KBM-7 (cell line): ENCODE measurements around the gene CYSTM1.
"Not testable (repeated sequence)": the region's sequence is repeated elsewhere in the genome, so short reads cannot be mapped to it uniquely, and the experiment has no call there.

Experiments used
- DNase-seq: peaks from one replicate; pipeline ENCODE4 v3.0.0-alpha.2; 2015
- in situ Hi-C: fragments of 300-500 bp; cut with MboI; formaldehyde crosslinking; loops from 2 replicates; pipeline ENCODE4 v1.14.3; 2020; ENCODE audit warnings: low sequenced_read_pairs, low pct_unique_long_range_greater_than_20kb, mixed read lengths

CYSTM1 gene

GRCh38 chr5:140146523-140146842 is 28.5 kb upstream of the CYSTM1 start:
- DNase-seq: no peak
- in situ Hi-C loops: no loop called here

GRCh38 chr5:140147460-140147859 is 27.5 kb upstream of the CYSTM1 start:
- DNase-seq: no peak
- in situ Hi-C loops: no loop called here

GRCh38 chr5:140148508-140148907 is 26.5 kb upstream of the CYSTM1 start:
- DNase-seq: no peak
- in situ Hi-C loops: no loop called here

GRCh38 chr5:140150201-140150600 is 24.8 kb upstream of the CYSTM1 start:
- in situ Hi-C loops: no loop called here
- DNase-seq: no peak

GRCh38 chr5:140151144-140152021 is 23.6 kb upstream of the CYSTM1 start:
- in situ Hi-C loops: no loop called here
- DNase-seq: no peak

- DNase-seq: no peak
Measured at GRCh38 chr5:140152022-140152999, 22.7 kb upstream of the CYSTM1 start.

GRCh38 chr5:140153255-140153654 is 21.7 kb upstream of the CYSTM1 start:
- no peak for DNase-seq
- in situ Hi-C loops: no loop called here

More at GRCh38 chr5:140152022-140152999, 22.7 kb upstream of the CYSTM1 start:
- in situ Hi-C loops: no loop called here

GRCh38 chr5:140153905-140154304 is 21.1 kb upstream of the CYSTM1 start:
- DNase-seq: no peak
- in situ Hi-C loops: no loop called here

- in situ Hi-C loops, DNase-seq: not testable (repeated sequence)
Measured at GRCh38 chr5:140154710-140155381, 20.1 kb upstream of the CYSTM1 start.

GRCh38 chr5:140157032-140157781 is 17.8 kb upstream of the CYSTM1 start:
- in situ Hi-C loops: no loop called here
- peak; percentile 90 for DNase-seq

- in situ Hi-C loops: no loop called here
- DNase-seq: no peak
Measured at GRCh38 chr5:140159014-140159927, 15.7 kb upstream of the CYSTM1 start.

- in situ Hi-C loops: no loop called here
- peak; percentile 37 for DNase-seq
Measured at GRCh38 chr5:140162275-140162674, 12.7 kb upstream of the CYSTM1 start.

GRCh38 chr5:140162781-140163180 is 12.2 kb upstream of the CYSTM1 start:
- no peak for DNase-seq
- in situ Hi-C loops: no loop called here

- in situ Hi-C loops: no loop called here
- no peak for DNase-seq
Measured at GRCh38 chr5:140165101-140165922, 9.7 kb upstream of the CYSTM1 start.

- no peak for DNase-seq
- in situ Hi-C loops: no loop called here
Measured at GRCh38 chr5:140165923-140166270, 9.1 kb upstream of the CYSTM1 start.

GRCh38 chr5:140166911-140167310 is 8.1 kb upstream of the CYSTM1 start:
- in situ Hi-C loops: no loop called here
- DNase-seq: no peak

- in situ Hi-C loops: no loop called here
Measured at GRCh38 chr5:140168371-140168770, 6.6 kb upstream of the CYSTM1 start.

More at GRCh38 chr5:140168371-140168770, 6.6 kb upstream of the CYSTM1 start:
- no peak for DNase-seq
